H9 (cell line): ENCODE results near the gene CLDND1. TPM values are rescaled to one million over a fixed set of nuclear protein-coding genes. Genes with fewer than 3 reads are reported as not detected.

Experiments used
- DNase-seq: peaks from one replicate; pipeline ENCODE4 v3.0.0-alpha.2; 2017
- H2AFZ ChIP-seq: one replicate; pipeline ENCODE4 v1.6.1; 2013; ENCODE audit warnings: mild to moderate bottlenecking, low read length, control low read depth, moderate library complexity
- H2AK5ac ChIP-seq: 2 replicates; pipeline ENCODE4 v1.6.1; 2013; ENCODE audit warnings: low read length, control low read depth, mixed read lengths; ENCODE audit not compliant: insufficient read length
- H2BK120ac ChIP-seq: one replicate; pipeline ENCODE4 v1.6.1; 2013; ENCODE audit warnings: low read depth, mild to moderate bottlenecking, low read length, control low read depth, inconsistent platforms; ENCODE audit not compliant: poor library complexity, severe bottlenecking
- H2BK12ac ChIP-seq: 2 replicates; pipeline ENCODE4 v1.6.1; 2013; ENCODE audit warnings: low read length, control low read depth, mixed read lengths, low read depth; ENCODE audit not compliant: insufficient read length
- H2BK15ac ChIP-seq: 2 replicates; pipeline ENCODE4 v1.6.1; 2013; ENCODE audit warnings: low read depth, low read length, control low read depth
- H2BK20ac ChIP-seq: one replicate; pipeline ENCODE4 v1.6.1; 2013; ENCODE audit warnings: low read depth, mild to moderate bottlenecking, low read length, control low read depth, inconsistent platforms; ENCODE audit not compliant: poor library complexity, severe bottlenecking
- H2BK5ac ChIP-seq: 2 replicates; pipeline ENCODE4 v1.6.1; 2013; ENCODE audit warnings: low read length, control low read depth, mixed read lengths; ENCODE audit not compliant: insufficient read length
- H3K14ac ChIP-seq: 2 replicates; pipeline ENCODE4 v1.6.1; 2013; ENCODE audit warnings: low read length, control low read depth; ENCODE audit not compliant: insufficient read depth
- H3K18ac ChIP-seq: 2 replicates; pipeline ENCODE4 v1.6.1; 2013; ENCODE audit warnings: low read depth, mild to moderate bottlenecking, mixed read lengths, low read length, control low read depth; ENCODE audit not compliant: insufficient read length
- H3K23ac ChIP-seq: 2 replicates; pipeline ENCODE4 v1.6.1; 2013; ENCODE audit warnings: low read length, control low read depth, mixed read lengths, low read depth; ENCODE audit not compliant: insufficient read length
- H3K23me2 ChIP-seq: 2 replicates; pipeline ENCODE4 v1.6.1; 2013; ENCODE audit warnings: low read depth, mild to moderate bottlenecking, mixed read lengths, low read length, control low read depth; ENCODE audit not compliant: insufficient read length, poor library complexity, severe bottlenecking
- H3K27ac ChIP-seq: 2 replicates; pipeline ENCODE4 v1.5.1; 2013; ENCODE audit warnings: low read length, control low read depth, mixed read lengths, low read depth; ENCODE audit not compliant: insufficient read length
- H3K27me3 ChIP-seq: 2 replicates; pipeline ENCODE4 v1.6.1; 2013; ENCODE audit warnings: low read length, control low read depth, inconsistent platforms; ENCODE audit not compliant: insufficient read depth
- H3K4ac ChIP-seq: 2 replicates; pipeline ENCODE4 v1.6.1; 2013; ENCODE audit warnings: low read depth, mild to moderate bottlenecking, control low read depth, inconsistent platforms, low read length, moderate library complexity
- H3K4me1 ChIP-seq: 2 replicates; pipeline ENCODE4 v1.6.1; 2013; ENCODE audit warnings: low read length, control low read depth, inconsistent platforms; ENCODE audit not compliant: insufficient read depth
- H3K4me2 ChIP-seq: 2 replicates; pipeline ENCODE4 v1.6.1; 2013; ENCODE audit warnings: low read length, control low read depth, mixed read lengths; ENCODE audit not compliant: insufficient read length, insufficient read depth
- H3K56ac ChIP-seq: 2 replicates; pipeline ENCODE4 v1.6.1; 2013; ENCODE audit warnings: low read depth, mild to moderate bottlenecking, mixed read lengths, low read length, control low read depth; ENCODE audit not compliant: insufficient read length
- H3K79me1 ChIP-seq: 2 replicates; pipeline ENCODE4 v1.6.1; 2013; ENCODE audit warnings: low read depth, mild to moderate bottlenecking, moderate library complexity, low read length, control low read depth, inconsistent platforms; ENCODE audit not compliant: insufficient read depth, poor library complexity, severe bottlenecking
- H3K79me2 ChIP-seq: 2 replicates; pipeline ENCODE4 v1.6.1; 2013; ENCODE audit warnings: low read length, control low read depth, inconsistent platforms; ENCODE audit not compliant: insufficient read depth
- H3K9ac ChIP-seq: 2 replicates; pipeline ENCODE4 v1.6.1; 2013; ENCODE audit warnings: low read length, control low read depth, mixed read lengths; ENCODE audit not compliant: insufficient read length; ENCODE audit errors: extremely low read depth
- H3K9me3 ChIP-seq: one replicate; pipeline ENCODE4 v1.6.1; 2013; ENCODE audit warnings: low read depth, low read length, inconsistent platforms; ENCODE audit not compliant: control insufficient read depth
- H3T11ph ChIP-seq: one replicate; pipeline ENCODE4 v1.6.1; 2013; ENCODE audit warnings: mild to moderate bottlenecking, low read length, control low read depth, inconsistent platforms
- H4K20me1 ChIP-seq: one replicate; pipeline ENCODE4 v1.6.1; 2013; ENCODE audit not compliant: control insufficient read depth, insufficient read length, insufficient read depth
- H4K5ac ChIP-seq: 2 replicates; pipeline ENCODE4 v1.6.1; 2013; ENCODE audit warnings: low read depth, mild to moderate bottlenecking, mixed read lengths, low read length, control low read depth; ENCODE audit not compliant: insufficient read length
- H4K8ac ChIP-seq: replicated peaks from 2 replicates; pipeline ENCODE4 v1.6.1; 2013; ENCODE audit warnings: low read length, control low read depth, mixed read lengths, low read depth; ENCODE audit not compliant: insufficient read length
- H4K91ac ChIP-seq: 2 replicates; pipeline ENCODE4 v1.6.1; 2013; ENCODE audit warnings: low read depth, mild to moderate bottlenecking, moderate library complexity, mixed read lengths, low read length, control low read depth; ENCODE audit not compliant: insufficient read length
- H3K27ac Mint-ChIP-seq, 3 experiments: 2 replicates in 2 of 3; 3 replicates in 1 of 3; pipeline ENCODE4 v1.8.0; 2020 to 2021; ENCODE audit warnings: mixed read lengths in 3 of 3, mild to moderate bottlenecking in 1 of 3, moderate library complexity in 1 of 3
- H3K27me3 Mint-ChIP-seq: 2 replicates; pipeline ENCODE4 v1.8.0; 2021; ENCODE audit warnings: low read depth, mild to moderate bottlenecking, moderate library complexity, mixed read lengths
- H3K36me3 Mint-ChIP-seq, 3 experiments: 2 replicates in 2 of 3; 3 replicates in 1 of 3; pipeline ENCODE4 v1.8.0; 2020 to 2021; ENCODE audit warnings: low read depth in 3 of 3, mixed read lengths in 3 of 3; ENCODE audit not compliant: insufficient read depth in 1 of 3
- H3K4me1 Mint-ChIP-seq, 2 experiments: 2 replicates each; pipeline ENCODE4 v1.8.0; 2020; ENCODE audit warnings: mixed read lengths in 2 of 2
- H3K4me3 Mint-ChIP-seq, 2 experiments: 2 replicates in 1 of 2; 3 replicates in 1 of 2; pipeline ENCODE4 v1.8.0; 2020 to 2021; ENCODE audit warnings: mild to moderate bottlenecking in 2 of 2, mixed read lengths in 2 of 2, moderate library complexity in 1 of 2
- H3K9me3 Mint-ChIP-seq, 2 experiments: 2 replicates in 1 of 2; 3 replicates in 1 of 2; pipeline ENCODE4 v1.8.0; 2020; ENCODE audit warnings: mild to moderate bottlenecking in 2 of 2, mixed read lengths in 2 of 2, moderate library complexity in 1 of 2
- WGBS: extraction: QIAGEN DNeasy Blood & Tissue Kit; methylation state at CpG from one replicate; pipeline ENCODE4 v1.1.7; 2013; ENCODE audit warnings: missing lambda C conversion rate, low lambda C conversion rate, mixed read lengths; ENCODE audit not compliant: insufficient read length; ENCODE audit errors: extremely low coverage; 5-methylcytosine and 5-hydroxymethylcytosine counted together
- total RNA-seq: library from RNA; stranded (reverse); gene quantifications from 2 replicates; pipeline ENCODE4 v1.2.1, GENCODE V29; 2021
- TF ChIP-seq, protein P1 (sequence below): fragments of 200-600 bp; sonication (generic); conservative IDR thresholded peaks from 3 replicates; pipeline ENCODE4 v1.8.0; 2021; ENCODE audit warnings: antibody characterized with exemption, mild to moderate bottlenecking

Gene CLDND1
- total RNA-seq, 1 experiment from 2014 or later = 83.0 TPM

GRCh38 chr3:98552232-98553020, 29.7 kb upstream of the CLDND1 start:
- H3K36me3 Mint-ChIP-seq = no peaks in the 10 kb centered on the region
- no CpG with 5 or more reads among the region's 4 CpGs for WGBS
- TF ChIP-seq, protein P1, sequence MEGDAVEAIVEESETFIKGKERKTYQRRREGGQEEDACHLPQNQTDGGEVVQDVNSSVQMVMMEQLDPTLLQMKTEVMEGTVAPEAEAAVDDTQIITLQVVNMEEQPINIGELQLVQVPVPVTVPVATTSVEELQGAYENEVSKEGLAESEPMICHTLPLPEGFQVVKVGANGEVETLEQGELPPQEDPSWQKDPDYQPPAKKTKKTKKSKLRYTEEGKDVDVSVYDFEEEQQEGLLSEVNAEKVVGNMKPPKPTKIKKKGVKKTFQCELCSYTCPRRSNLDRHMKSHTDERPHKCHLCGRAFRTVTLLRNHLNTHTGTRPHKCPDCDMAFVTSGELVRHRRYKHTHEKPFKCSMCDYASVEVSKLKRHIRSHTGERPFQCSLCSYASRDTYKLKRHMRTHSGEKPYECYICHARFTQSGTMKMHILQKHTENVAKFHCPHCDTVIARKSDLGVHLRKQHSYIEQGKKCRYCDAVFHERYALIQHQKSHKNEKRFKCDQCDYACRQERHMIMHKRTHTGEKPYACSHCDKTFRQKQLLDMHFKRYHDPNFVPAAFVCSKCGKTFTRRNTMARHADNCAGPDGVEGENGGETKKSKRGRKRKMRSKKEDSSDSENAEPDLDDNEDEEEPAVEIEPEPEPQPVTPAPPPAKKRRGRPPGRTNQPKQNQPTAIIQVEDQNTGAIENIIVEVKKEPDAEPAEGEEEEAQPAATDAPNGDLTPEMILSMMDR = no peak

More at GRCh38 chr3:98552232-98553020, 29.7 kb upstream of the CLDND1 start:
- H3K56ac ChIP-seq = no peak overlapping the region
- no peak overlapping the region for H2BK5ac ChIP-seq
- H3K4me1 ChIP-seq = no peaks in the 10 kb centered on the region
- no peak overlapping the region for H3T11ph ChIP-seq
- no peak for DNase-seq
- no peak overlapping the region for H3K4me3 Mint-ChIP-seq
- no peaks in the 10 kb centered on the region for H4K20me1 ChIP-seq
- H2BK20ac ChIP-seq = no peak overlapping the region
- H3K27me3 ChIP-seq = no peaks in the 10 kb centered on the region
- H3K27ac ChIP-seq = no peak overlapping the region
- no peak overlapping the region for H3K27ac Mint-ChIP-seq
- H3K23me2 ChIP-seq = no peaks in the 10 kb centered on the region
- H3K18ac ChIP-seq = no peak overlapping the region
- no peak overlapping the region for H3K23ac ChIP-seq
- H2AFZ ChIP-seq = no peak overlapping the region
- H3K14ac ChIP-seq = no peak overlapping the region
- no peak overlapping the region for H2BK120ac ChIP-seq
- H3K9me3 Mint-ChIP-seq = no peaks in the 10 kb centered on the region
- H3K79me2 ChIP-seq = no peaks in the 10 kb centered on the region
- H3K9ac ChIP-seq = no peak overlapping the region
- H4K91ac ChIP-seq = no peak overlapping the region
- no peak overlapping the region for H4K8ac ChIP-seq
- H3K79me1 ChIP-seq = no peaks in the 10 kb centered on the region
- H3K4me2 ChIP-seq = no peak overlapping the region
- H3K9me3 ChIP-seq = no peaks in the 10 kb centered on the region
- no peak overlapping the region for H2BK12ac ChIP-seq
- H3K27me3 Mint-ChIP-seq = no peaks in the 10 kb centered on the region
- no peak overlapping the region for H2BK15ac ChIP-seq
- no peak overlapping the region for H4K5ac ChIP-seq
- peaks cover 0 to 5% of the 10 kb centered on the region in 2 experiments; a peak in 1 of 4 replicates for H3K4me1 Mint-ChIP-seq
- no peak overlapping the region for H3K4ac ChIP-seq
- no peak overlapping the region for H2AK5ac ChIP-seq
